GM23338 (cell line): ENCODE data around the gene USP30. TPM values are rescaled to one million over a fixed set of nuclear protein-coding genes. Genes with fewer than 3 reads are reported as not detected.
A peak's percentile ranks its signal among the peaks of the same experiment; 100 is the strongest.

Source experiments
- ATAC-seq: fragments of 200-7000 bp; cut with Tn5 transposase; 3 replicates; pipeline ENCODE4 v1.9.1; 2020
- DNase-seq: peaks from one replicate; pipeline ENCODE4 v3.0.0-alpha.2; 2015; ENCODE audit warnings: low spot score
- H2AFZ ChIP-seq: fragments of 200-600 bp; sonication (generic); 2 replicates; pipeline ENCODE4 v1.8.0; 2016; ENCODE audit warnings: antibody characterized with exemption, mild to moderate bottlenecking, moderate library complexity
- H3F3A ChIP-seq: fragments of 200-600 bp; sonication (generic); replicated peaks from 2 replicates; pipeline ENCODE4 v1.8.0; 2017; ENCODE audit warnings: antibody characterized with exemption, mixed run types, low read depth
- H3K27ac ChIP-seq: fragments of 200-600 bp; sonication (generic); 2 replicates; pipeline ENCODE4 v1.6.1; 2016; ENCODE audit warnings: low read depth
- H3K27me3 ChIP-seq: fragments of 200-600 bp; sonication (generic); 2 replicates; pipeline ENCODE4 v1.8.0; 2016; ENCODE audit warnings: mild to moderate bottlenecking, mixed run types, moderate library complexity; ENCODE audit not compliant: insufficient read depth
- H3K36me3 ChIP-seq: fragments of 200-600 bp; sonication (generic); 2 replicates; pipeline ENCODE4 v1.8.0; 2016; ENCODE audit warnings: mild to moderate bottlenecking; ENCODE audit not compliant: insufficient read depth
- H3K4me1 ChIP-seq: fragments of 200-600 bp; sonication (generic); 2 replicates; pipeline ENCODE4 v1.8.0; 2016; ENCODE audit warnings: mild to moderate bottlenecking, moderate library complexity; ENCODE audit not compliant: insufficient read depth
- H3K4me2 ChIP-seq: fragments of 200-600 bp; sonication (generic); 2 replicates; pipeline ENCODE4 v1.7.1; 2017; ENCODE audit warnings: mixed run types
- H3K4me3 ChIP-seq: fragments of 200-600 bp; sonication (generic); 2 replicates; pipeline ENCODE4 v1.6.1; 2016; ENCODE audit warnings: mixed run types
- H3K79me2 ChIP-seq: fragments of 200-600 bp; sonication (generic); replicated peaks from 2 replicates; pipeline ENCODE4 v1.8.0; 2017; ENCODE audit warnings: mild to moderate bottlenecking; ENCODE audit not compliant: insufficient read depth
- H3K9me2 ChIP-seq: fragments of 200-600 bp; sonication (generic); 2 replicates; pipeline ENCODE4 v1.8.0; 2017; ENCODE audit not compliant: insufficient read depth
- H4K20me1 ChIP-seq: fragments of 200-600 bp; sonication (generic); replicated peaks from 2 replicates; pipeline ENCODE4 v1.8.0; 2017; ENCODE audit warnings: mild to moderate bottlenecking; ENCODE audit not compliant: insufficient read depth
- H3K27ac Mint-ChIP-seq: 2 replicates; pipeline ENCODE4 v1.8.0; 2020; ENCODE audit warnings: inconsistent platforms, mild to moderate bottlenecking, moderate library complexity, mixed read lengths
- H3K27me3 Mint-ChIP-seq: 3 replicates; pipeline ENCODE4 v1.8.0; 2022; ENCODE audit warnings: low read depth, mild to moderate bottlenecking, moderate library complexity, mixed read lengths, inconsistent platforms; ENCODE audit not compliant: insufficient read depth, poor library complexity
- H3K36me3 Mint-ChIP-seq: 3 replicates; pipeline ENCODE4 v1.8.0; 2021; ENCODE audit warnings: low read depth, mild to moderate bottlenecking, inconsistent platforms, moderate library complexity, mixed read lengths
- H3K4me1 Mint-ChIP-seq: 3 replicates; pipeline ENCODE4 v1.8.0; 2020; ENCODE audit warnings: mild to moderate bottlenecking, inconsistent platforms, mixed read lengths
- H3K4me3 Mint-ChIP-seq: 3 replicates; pipeline ENCODE4 v1.8.0; 2021; ENCODE audit warnings: moderate library complexity, mild to moderate bottlenecking, inconsistent platforms, mixed read lengths
- H3K9me3 Mint-ChIP-seq: 3 replicates; pipeline ENCODE4 v1.8.0; 2020; ENCODE audit warnings: moderate library complexity, mild to moderate bottlenecking, inconsistent platforms, mixed read lengths
- CREB1 ChIP-seq: fragments of 250-450 bp; sonication (Bioruptor Pico); IDR thresholded peaks from 2 replicates; pipeline ENCODE4 v1.5.0; 2020; ENCODE audit warnings: low read depth, mild to moderate bottlenecking, moderate library complexity
- REST ChIP-seq: IDR thresholded peaks from one replicate; pipeline ENCODE4 v1.6.1; 2018; ENCODE audit warnings: antibody characterized with exemption; ENCODE audit not compliant: unreplicated experiment
- ZNF114 ChIP-seq: fragments of 250-450 bp; sonication (Bioruptor Pico); IDR thresholded peaks from 2 replicates; pipeline ENCODE4 v1.5.0; 2020; ENCODE audit warnings: mild to moderate bottlenecking, moderate library complexity
- ZNF462 ChIP-seq: fragments of 250-450 bp; sonication (Bioruptor Pico); IDR thresholded peaks from 2 replicates; pipeline ENCODE4 v1.5.0; 2020; ENCODE audit warnings: mild to moderate bottlenecking, moderate library complexity
- polyA plus RNA-seq: library from polyadenylated mRNA; unstranded; fragments of >200 nt; fragmentation: Nextera tagmentation; extraction: Ambion mirVana; gene quantifications from 2 replicates; pipeline ENCODE4 v1.2.1, GENCODE V29; 2016
- total RNA-seq: library from RNA; depleted of rRNA; stranded (reverse); fragments of >200 nt; shearing (Covaris generic); gene quantifications from 2 replicates; pipeline ENCODE4 v1.2.3, GENCODE V29; 2014

The USP30 gene
- total and polyA plus RNA-seq, 2 experiments from 2014 or later = 2.9 to 6.1 TPM

GRCh38 chr12:109020796-109021380 is 31.5 kb upstream of the USP30 start, which contains the start of gene SVOP:
SVOP (minus strand) TSS chr12:109021068; CDS start chr12:109020868, 200 bp downstream.
- Mint-ChIP-seq H3K27ac (no peak within 1 kb of the TSS), H3K4me3 (peak within 1 kb of the TSS; percentile 63), H3K36me3 (no peaks in the 10 kb centered on the region), H3K9me3 (no peaks in the 10 kb centered on the region), H3K4me1 (peaks cover 7% of the 10 kb centered on the region; the same call in 2 of the 3 replicates), H3K27me3 (no peaks in the 10 kb centered on the region)
- TF ChIP-seq ZNF114 (CRISPR knock-in tag) (no peak), ZNF462 (CRISPR knock-in tag) (no peak), REST (peak; percentile 98), CREB1 (peak; percentile 68)
- no peaks in the 10 kb centered on the region for H3F3A ChIP-seq
- DNase-seq (peak; percentile 95), ATAC-seq (peak; percentile 99)
- peak within 1 kb of the TSS; percentile 33; the same call in 1 of the 2 replicates for H2AFZ ChIP-seq
- no peaks in the 10 kb centered on the region for H3K9me2 ChIP-seq
- H4K20me1 ChIP-seq = no peaks in the 10 kb centered on the region
- H3K4me2 ChIP-seq = peak within 1 kb of the TSS; percentile 79
- H3K36me3 ChIP-seq = no peaks in the 10 kb centered on the region
- H3K27ac ChIP-seq = no peak within 1 kb of the TSS
- no peaks in the 10 kb centered on the region for H3K79me2 ChIP-seq
- no peaks in the 10 kb centered on the region for H3K4me1 ChIP-seq
- peaks cover 6% of the 10 kb centered on the region; the same call in 1 of the 2 replicates for H3K27me3 ChIP-seq
- H3K4me3 ChIP-seq = peak within 1 kb of the TSS; percentile 54
